B cell (primary cell): Measurements from ENCODE around the gene PLN.

Source experiments
- CTCF ChIP-seq: fragments of 200-600 bp; IDR thresholded peaks from one replicate; pipeline ENCODE4 v1.8.0; 2022; ENCODE audit warnings: antibody characterized with exemption, mild to moderate bottlenecking
- EZH2 ChIP-seq: IDR thresholded peaks from 2 replicates; pipeline ENCODE4 v1.6.1; 2012; ENCODE audit warnings: borderline replicate concordance, low read depth, mild to moderate bottlenecking, moderate library complexity, low read length; ENCODE audit not compliant: insufficient read depth, poor library complexity, severe bottlenecking

- TF ChIP-seq CTCF (no peak), EZH2 (no peak)
Measured at GRCh38 chr6:118606858-118607257, 58.8 kb downstream of the PLN start.
